Adrenal gland (tissue), 12 donors: ENCODE data around the gene ACBD7. TPM values are rescaled to one million over a fixed set of nuclear protein-coding genes. Genes with fewer than 3 reads are reported as not detected.

Experiments
- DNase-seq, 7 donors: peaks; one replicate each; pipeline ENCODE4 v3.0.0-alpha.2; 2019 to 2020
- H3K27ac ChIP-seq, 5 donors: fragments of 200-600 bp; sonication (generic) in 4 of 5; 1 replicate in 3 of 5; 2 replicates in 2 of 5; pipeline versions ENCODE4 v1.5.1 to v1.8.0; 2016 to 2020; ENCODE audit warnings: mild to moderate bottlenecking in 1 of 5
- H3K27me3 ChIP-seq: fragments of 200-600 bp; 2 replicates; pipeline ENCODE4 v1.8.0; 2021
- H3K36me3 ChIP-seq, 2 donors: fragments of 200-600 bp; replicated peaks in 1 of 2; 1 replicate in 1 of 2; 2 replicates in 1 of 2; pipeline versions ENCODE4 v1.5.1 to v1.8.0; 2018 to 2022
- H3K4me1 ChIP-seq, 2 donors: fragments of 200-600 bp; replicated peaks in 1 of 2; 1 replicate in 1 of 2; 2 replicates in 1 of 2; pipeline versions ENCODE4 v1.5.1 to v1.8.0; 2018 to 2021
- H3K4me3 ChIP-seq, 4 donors: fragments of 200-600 bp; sonication (generic) in 3 of 4; one replicate each; pipeline ENCODE4 v1.5.1; 2016 to 2018
- H3K9me3 ChIP-seq, 3 donors: fragments of 200-600 bp; sonication (generic) in 1 of 3; replicated peaks in 1 of 3; 1 replicate in 2 of 3; 2 replicates in 1 of 3; pipeline versions ENCODE4 v1.5.1 to v1.8.0; 2016 to 2021
- CTCF ChIP-seq, 6 experiments: fragments of 450-650 bp in 4 of 6; fragments of 200-600 bp in 2 of 6; sonication (generic) in 1 of 6; IDR thresholded peaks; 1 replicate in 5 of 6; 2 replicates in 1 of 6; pipeline versions ENCODE4 v1.5.1 to v1.8.0; 2016 to 2021; ENCODE audit warnings: antibody characterized with exemption in 6 of 6, mild to moderate bottlenecking in 2 of 6, moderate library complexity in 1 of 6
- POLR2A ChIP-seq, 2 donors: fragments of 450-650 bp; IDR thresholded peaks; one replicate each; pipeline ENCODE4 v1.6.1; 2017; ENCODE audit warnings: antibody characterized with exemption in 2 of 2, mild to moderate bottlenecking in 2 of 2, moderate library complexity in 1 of 2
- WGBS, 4 donors: extraction: QIAGEN DNeasy Blood & Tissue Kit in 2 of 4; methylation state at CpG; one replicate each; pipeline versions ENCODE4 v1.1.5 to v1.1.7; 2013 to 2017; 5-methylcytosine and 5-hydroxymethylcytosine counted together
- intact Hi-C, 2 donors: fragments of 100-400 bp; cut with DNase I; formaldehyde crosslinking; loops; one replicate each; pipeline versions ENCODE4 v1.14.1 to v1.15.0; 2022 to 2023
- polyA plus RNA-seq, 3 donors: library from polyadenylated mRNA; stranded (reverse); fragments of 200-250 nt in 2 of 3; fragments of 350-450 nt in 1 of 3; fragmentation: Illumina TruSeq in 1 of 3; extraction: RNeasy Lipid Tissue Mini Kit (QIAGEN cat#74804) in 1 of 3; gene quantifications; one replicate each; pipeline ENCODE4 v1.2.3, GENCODE V29; 2013 to 2014
- total RNA-seq, 9 donors: library from RNA; depleted of rRNA in 4 of 9; stranded (reverse); fragments of >200 nt in 4 of 9; fragments of 120-200 nt in 1 of 9; fragmentation: NEBNext Ultra II Directional in 1 of 9; extraction: Animal tissue kit (Norgen Biotek cat#: 25700) in 1 of 9; gene quantifications; one replicate each; pipeline versions ENCODE4 v1.1.0 to v1.2.4, GENCODE V29; 2013 to 2023
- donor health status: healthy with polysubstance abuse.
- donor health status: Bipolar disorder and iron deficiency.
- donor health status: DM: yes; HTN: yes; CAD: no.
- donor health status: DM: no; HTN: no; CAD: no.
- donor health status: DM: no; HTN: no; CAD: no.
- donor health status: DM: yes; HTN: yes; CAD: no.

Gene ACBD7
- total and polyA plus RNA-seq, 12 donors: 0.18 to 1.4 (median 0.32) TPM; not detected in 7

GRCh38 chr10:15136129-15137035 lies 47.8 kb upstream of the ACBD7 start:
- peaks cover 0 to 25% of the 10 kb centered on the region in 2 donors for H3K36me3 ChIP-seq
- H3K27me3 ChIP-seq: no peaks in the 10 kb centered on the region
- no peak overlapping the region for H3K4me3 ChIP-seq
- TF ChIP-seq POLR2A (IDR thresholded peaks at IDR 0.05) (no peak), CTCF (IDR thresholded peaks at IDR 0.05) (no peak)
- intact Hi-C loops: no loop called here
- WGBS, 4 donors: 89 to 96% (median 95%) methylated on average over 11 of the region's 11 CpGs
- no peaks in the 10 kb centered on the region for H3K4me1 ChIP-seq
- no peaks in the 10 kb centered on the region for H3K9me3 ChIP-seq
- DNase-seq: no peak
- H3K27ac ChIP-seq: no peak overlapping the region

GRCh38 chr10:15131330-15131729 lies 42.8 kb upstream of the ACBD7 start:
- H3K4me1 ChIP-seq: no peaks in the 10 kb centered on the region
- DNase-seq: no peak
- TF ChIP-seq CTCF (IDR thresholded peaks at IDR 0.05) (no peak), POLR2A (IDR thresholded peaks at IDR 0.05) (no peak)
- H3K36me3 ChIP-seq: peaks cover 0 to 25% of the 10 kb centered on the region in 2 donors
- no peak overlapping the region for H3K4me3 ChIP-seq
- WGBS, 4 donors: 95 to 99% (median 97%) methylated on average over 5 of the region's 5 CpGs
- intact Hi-C loops: no loop called here
- H3K27ac ChIP-seq: no peak overlapping the region
- no peaks in the 10 kb centered on the region for H3K27me3 ChIP-seq
- H3K9me3 ChIP-seq: no peaks in the 10 kb centered on the region

GRCh38 chr10:15124908-15125307 lies 36.3 kb upstream of the ACBD7 start:
- no peaks in the 10 kb centered on the region for H3K27me3 ChIP-seq
- peaks cover 0 to 2% of the 10 kb centered on the region in 2 donors for H3K36me3 ChIP-seq
- no peak overlapping the region for H3K4me3 ChIP-seq
- 82 to 92% (median 90%) methylated on average over 3 of the region's 3 CpGs for WGBS, 4 donors
- no peak for DNase-seq
- H3K9me3 ChIP-seq: no peaks in the 10 kb centered on the region
- intact Hi-C loops: no loop called here
- H3K4me1 ChIP-seq: no peaks in the 10 kb centered on the region
- TF ChIP-seq POLR2A (IDR thresholded peaks at IDR 0.05) (no peak), CTCF (IDR thresholded peaks at IDR 0.05) (no peak)
- H3K27ac ChIP-seq: no peak overlapping the region

- H3K36me3 ChIP-seq: peaks cover 0 to 4% of the 10 kb centered on the region in 2 donors
- no peaks in the 10 kb centered on the region for H3K27me3 ChIP-seq
- WGBS, 4 donors: 93 to 99% (median 96%) methylated on average over 9 of the region's 9 CpGs
- no peak overlapping the region for H3K27ac ChIP-seq
- no peak for DNase-seq
- H3K4me3 ChIP-seq: no peak overlapping the region
- H3K4me1 ChIP-seq: no peaks in the 10 kb centered on the region
- no peaks in the 10 kb centered on the region for H3K9me3 ChIP-seq
- TF ChIP-seq CTCF (IDR thresholded peaks at IDR 0.05): no peak
- no peak for TF ChIP-seq POLR2A (IDR thresholded peaks at IDR 0.05)
- intact Hi-C loops: no loop called here
Measured at GRCh38 chr10:15124190-15124589, 35.6 kb upstream of the ACBD7 start.
